Keratinocyte (primary cell): Measurements from ENCODE around the gene WNT7B. TPM values are rescaled to one million over a fixed set of nuclear protein-coding genes. Genes with fewer than 3 reads are reported as not detected.

Experiments
- DNase-seq: peaks from one replicate; pipeline ENCODE4 v3.0.0-alpha.2; 2011; ENCODE audit warnings: low read depth, missing footprints, low spot score
- FAIRE-seq: peaks from 2 replicates; lab custom pipeline; 2011; peaks lifted over from hg19 to GRCh38; lab: Jason Lieb, UNC
- H2AFZ ChIP-seq: 2 replicates; pipeline ENCODE4 v1.6.0; 2012; ENCODE audit warnings: low read length, control low read depth, inconsistent platforms; ENCODE audit not compliant: control insufficient read depth
- H3K27ac ChIP-seq: 2 replicates; pipeline ENCODE4 v1.5.1; 2011; ENCODE audit warnings: low read length; ENCODE audit not compliant: control insufficient read depth, insufficient read depth
- H3K27me3 ChIP-seq: 3 replicates; pipeline ENCODE4 v1.6.0; 2011; ENCODE audit warnings: low read length; ENCODE audit not compliant: control insufficient read depth, insufficient read depth; ENCODE audit errors: extremely low read depth
- H3K36me3 ChIP-seq, 2 experiments: 2 replicates in 1 of 2; 3 replicates in 1 of 2; pipeline ENCODE4 v1.5.1; 2011; ENCODE audit warnings: low read length in 2 of 2, mild to moderate bottlenecking in 1 of 2; ENCODE audit not compliant: control insufficient read depth in 2 of 2, insufficient read depth in 2 of 2; ENCODE audit errors: extremely low read depth in 1 of 2
- H3K4me1 ChIP-seq: 3 replicates; pipeline ENCODE4 v1.5.1; 2011; ENCODE audit warnings: low read length; ENCODE audit not compliant: control insufficient read depth, insufficient read depth; ENCODE audit errors: extremely low read depth
- H3K4me2 ChIP-seq: 3 replicates; pipeline ENCODE4 v1.6.0; 2011; ENCODE audit warnings: low read depth, low read length; ENCODE audit not compliant: control insufficient read depth, insufficient read depth; ENCODE audit errors: extremely low read depth
- H3K4me3 ChIP-seq, 3 experiments: fragments of 200-600 bp in 1 of 3; sonication (generic) in 1 of 3; 2 replicates in 2 of 3; 3 replicates in 1 of 3; pipeline ENCODE4 v1.5.1; 2011 to 2016; ENCODE audit warnings: low read length in 3 of 3, mild to moderate bottlenecking in 3 of 3, control low read depth in 2 of 3, inconsistent platforms in 1 of 3, low read depth in 1 of 3, mixed read lengths in 1 of 3, mixed run types in 1 of 3, moderate library complexity in 1 of 3; ENCODE audit not compliant: control insufficient read depth in 2 of 3, insufficient read depth in 2 of 3; ENCODE audit errors: extremely low read depth in 1 of 3
- H3K79me2 ChIP-seq: 2 replicates; pipeline ENCODE4 v1.6.0; 2012; ENCODE audit warnings: low read length; ENCODE audit not compliant: control insufficient read depth, insufficient read depth
- H3K9ac ChIP-seq: 3 replicates; pipeline ENCODE4 v1.6.0; 2011; ENCODE audit warnings: low read length; ENCODE audit not compliant: control insufficient read depth, insufficient read depth; ENCODE audit errors: extremely low read depth
- H3K9me1 ChIP-seq: 3 replicates; pipeline ENCODE4 v1.6.0; 2011; ENCODE audit warnings: low read length; ENCODE audit not compliant: control insufficient read depth, insufficient read depth; ENCODE audit errors: extremely low read depth
- H3K9me3 ChIP-seq: 2 replicates; pipeline ENCODE4 v1.5.1; 2012; ENCODE audit warnings: low read depth, low read length; ENCODE audit not compliant: control insufficient read depth
- H4K20me1 ChIP-seq: 3 replicates; pipeline ENCODE4 v1.6.0; 2011; ENCODE audit warnings: low read length; ENCODE audit not compliant: control insufficient read depth, insufficient read depth; ENCODE audit errors: extremely low read depth
- CTCF ChIP-seq, 3 experiments: IDR thresholded peaks in 1 of 3; conservative IDR thresholded peaks in 1 of 3; optimal IDR thresholded peaks in 1 of 3; 2 replicates in 2 of 3; 3 replicates in 1 of 3; pipeline versions ENCODE3 to v1.5.1; 2011; ENCODE audit warnings: low read length in 3 of 3, mild to moderate bottlenecking in 3 of 3, moderate library complexity in 2 of 3, control low read depth in 1 of 3, inconsistent platforms in 1 of 3; ENCODE audit not compliant: insufficient read depth in 2 of 3; ENCODE audit errors: extremely low read depth in 1 of 3
- EZH2 ChIP-seq: IDR thresholded peaks from one replicate; pipeline ENCODE4 v1.6.1; 2012; ENCODE audit warnings: inconsistent platforms, mild to moderate bottlenecking, low read length, moderate library complexity
- dilution Hi-C: fragments of 300-500 bp; cut with MboI; formaldehyde crosslinking; loops from one replicate; pipeline ENCODE4 v1.7.0; 2020; ENCODE audit warnings: low sequenced_read_pairs; ENCODE audit not compliant: extremely low pct_ligation_motif_present
- polyA plus RNA-seq, 5 experiments: library from polyadenylated mRNA; depleted of rRNA in 3 of 5; stranded (reverse) in 3 of 5; stranded (forward) in 1 of 5; unstranded in 1 of 5; fragments of >200 nt; gene quantifications; 1 replicate in 1 of 5; 2 replicates in 3 of 5; 3 replicates in 1 of 5; pipeline versions ENCODE4 v1.2.1 to v1.2.3, GENCODE V29; 2011 to 2012; ENCODE audit warnings: missing spikeins in 2 of 5, low read depth in 1 of 5, low replicate concordance in 1 of 5

Gene WNT7B
- polyA plus RNA-seq, 1 donor (not counting 4 experiments of a cell fraction or from before 2014, with no cell fraction given), result 1.7 TPM

GRCh38 chr22:45997777-45998637 is 21.0 kb upstream of the WNT7B start:
- TF ChIP-seq CTCF (optimal IDR thresholded peaks at IDR 0.05 in 1 of 3, IDR thresholded peaks at IDR 0.05 in 1 of 3, conservative IDR thresholded peaks at IDR 0.05 in 1 of 3; ENCODE audit: extremely low read depth in 1 of 3, insufficient read depth in 2 of 3, low read length in 3 of 3) (no peak), EZH2 (no peak)
- DNase-seq (no peak), FAIRE-seq (no peak)
- Histone ChIP-seq H3K79me2 (no peaks in the 10 kb centered on the region), H3K27ac (no peak overlapping the region), H3K27me3 (peaks cover 4% of the 10 kb centered on the region), H3K4me2 (no peak overlapping the region), H3K36me3 (no peaks in the 10 kb centered on the region), H3K4me3 (no peak overlapping the region), H3K9me3 (no peaks in the 10 kb centered on the region), H2AFZ (no peak overlapping the region), H3K9me1 (no peaks in the 10 kb centered on the region), H4K20me1 (no peaks in the 10 kb centered on the region), H3K4me1 (peaks cover 8% of the 10 kb centered on the region), H3K9ac (no peak overlapping the region)
- dilution Hi-C loops, result no loop called here

- Histone ChIP-seq H3K27me3 (peaks cover 4% of the 10 kb centered on the region), H3K36me3 (no peaks in the 10 kb centered on the region), H3K9me1 (no peaks in the 10 kb centered on the region), H3K4me1 (peaks cover 6% of the 10 kb centered on the region), H3K79me2 (no peaks in the 10 kb centered on the region), H4K20me1 (no peaks in the 10 kb centered on the region), H3K4me3 (no peak overlapping the region), H3K9me3 (no peaks in the 10 kb centered on the region), H3K9ac (no peak overlapping the region), H3K27ac (no peak overlapping the region), H2AFZ (no peak overlapping the region), H3K4me2 (no peak overlapping the region)
- no peak for FAIRE-seq
- no peak for DNase-seq
- TF ChIP-seq EZH2, result no peak
- no peak for TF ChIP-seq CTCF (optimal IDR thresholded peaks at IDR 0.05 in 1 of 3, IDR thresholded peaks at IDR 0.05 in 1 of 3, conservative IDR thresholded peaks at IDR 0.05 in 1 of 3; ENCODE audit: extremely low read depth in 1 of 3, insufficient read depth in 2 of 3, low read length in 3 of 3)
- dilution Hi-C loops, result no loop called here
Observed at GRCh38 chr22:45997077-45997776, 20.3 kb upstream of the WNT7B start.
